GM21423 (cell line): ENCODE results near the gene KCTD10.
"Not testable (repeated sequence)": the region's sequence is repeated elsewhere in the genome, so short reads cannot be mapped to it uniquely, and the experiment has no call there.

Experiments used
- ATAC-seq: cut with Tn5 transposase; IDR thresholded peaks from one replicate; pipeline ENCODE4 v1.9.1; 2021; ENCODE audit warnings: mild to moderate bottlenecking, moderate library complexity; ENCODE audit not compliant: unreplicated experiment

The KCTD10 gene

GRCh38 chr12:109423392-109423791 lies 53.7 kb downstream of the KCTD10 start:
- no peak for ATAC-seq

GRCh38 chr12:109422251-109422650 lies 54.8 kb downstream of the KCTD10 start:
- no peak for ATAC-seq

GRCh38 chr12:109421355-109422087 lies 55.6 kb downstream of the KCTD10 start:
- ATAC-seq: no peak

- ATAC-seq: no peak
Measured at GRCh38 chr12:109418848-109419480, 58.1 kb downstream of the KCTD10 start.

GRCh38 chr12:109406147-109406546 lies 71.0 kb downstream of the KCTD10 start:
- ATAC-seq: not testable (repeated sequence)

- not testable (repeated sequence) for ATAC-seq
Measured at GRCh38 chr12:109404841-109405240, 72.3 kb downstream of the KCTD10 start.
